ENCODE measurements around the gene EXOC3.
A peak's percentile ranks its signal among the peaks of the same experiment; 100 is the strongest.
"Not testable (repeated sequence)": the region's sequence is repeated elsewhere in the genome, so short reads cannot be mapped to it uniquely, and the experiment has no call there.

Gene EXOC3

DNA sequence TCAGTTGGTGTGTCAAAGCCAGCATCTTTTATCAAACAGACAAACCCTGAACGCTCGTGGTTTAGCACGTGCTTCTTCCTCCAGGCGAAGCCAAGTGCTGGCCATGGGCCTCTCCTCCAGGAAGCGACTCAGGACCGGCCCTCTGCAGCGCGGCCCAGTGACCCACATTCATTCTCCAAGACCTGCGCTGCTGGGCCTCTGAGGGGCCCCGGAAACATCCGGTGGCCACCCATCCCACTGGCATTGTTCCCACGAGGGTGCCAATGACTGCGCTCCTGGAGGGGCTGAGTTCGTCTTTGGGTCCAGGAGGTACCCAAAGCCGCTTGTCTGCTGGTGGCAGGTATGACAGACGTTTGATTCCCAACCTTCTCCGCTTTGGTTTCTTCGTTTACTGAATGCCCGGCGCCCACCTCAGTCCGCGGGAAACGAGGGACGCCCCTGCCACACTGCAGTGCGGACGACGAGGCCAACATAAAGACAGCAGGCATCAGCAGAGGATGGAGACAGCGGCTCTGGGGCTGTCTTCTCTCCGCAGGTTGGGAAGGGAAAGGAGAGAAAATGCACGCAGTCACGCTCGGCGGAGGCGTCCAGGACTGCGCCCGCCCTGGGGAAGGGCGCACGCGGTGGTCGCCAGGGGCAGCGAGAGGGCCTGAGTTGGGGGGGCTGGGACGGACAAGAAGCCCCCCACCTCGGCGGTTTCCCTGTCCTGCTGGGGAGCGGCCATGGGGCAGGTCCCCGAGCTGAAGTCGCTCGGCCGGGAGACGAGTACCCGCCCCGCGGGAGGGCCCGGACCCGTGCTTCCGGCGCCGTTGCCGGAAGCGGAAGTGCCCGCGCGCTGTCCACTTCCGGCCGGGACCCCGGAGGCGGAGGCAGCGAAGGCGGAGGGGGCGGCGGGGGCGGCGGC, at the start of gene EXOC3:
Gene EXOC3 (plus strand): TSS at position 842 of the 904 bp plus-strand sequence. CDS start 3,030 bp downstream, outside the sequence.
- DNase-seq: peak; percentile 53

DNA sequence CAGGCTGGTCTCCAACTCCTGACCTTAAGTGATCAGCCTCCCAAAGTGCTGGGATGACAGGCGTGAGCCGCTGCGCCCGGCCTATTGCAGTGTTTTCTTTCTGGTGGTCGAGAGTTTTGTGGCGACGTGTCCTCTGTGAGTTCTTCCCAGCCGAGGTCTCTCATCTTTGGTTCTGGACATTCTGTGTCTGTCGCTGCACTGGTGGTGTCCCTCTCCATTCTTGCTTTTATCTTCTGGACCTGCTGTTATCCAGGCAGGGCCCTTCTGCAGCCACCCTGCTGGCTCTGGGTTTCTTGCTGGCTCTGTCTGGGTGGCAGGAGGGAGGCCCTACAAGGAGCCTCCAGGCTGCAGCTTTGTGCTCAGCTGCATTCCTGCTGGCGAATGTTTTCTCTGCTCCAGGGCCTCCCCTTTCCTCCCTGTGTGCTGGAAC, 49.1 kb upstream of the EXOC3 start:
- DNase-seq: no peak

DNA sequence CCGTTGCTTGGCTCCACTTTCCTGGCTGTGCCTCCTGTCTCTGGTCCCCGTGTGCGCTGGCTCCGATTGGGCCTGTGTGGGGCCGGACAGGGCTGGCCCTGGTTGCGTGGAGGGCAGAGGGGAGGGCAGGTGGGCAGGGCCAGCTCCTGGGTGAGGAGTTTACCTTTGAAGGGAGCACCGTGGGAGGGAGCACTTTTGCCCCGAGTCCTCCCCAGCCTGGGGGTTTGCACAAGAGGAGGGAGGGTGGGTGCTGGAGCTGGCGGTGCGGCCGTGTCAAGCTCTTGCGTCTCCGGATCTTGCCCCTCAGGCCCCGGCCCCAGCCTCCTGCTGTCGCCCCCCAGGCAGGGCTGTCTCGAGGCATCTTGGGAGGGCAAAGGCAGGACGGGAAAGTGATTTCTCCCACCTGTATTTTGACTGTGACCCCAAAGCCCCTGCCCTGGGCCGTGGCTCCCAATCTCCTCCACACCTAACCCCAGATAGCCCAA, 48.3 kb upstream of the EXOC3 start:
- DNase-seq: no peak

DNA sequence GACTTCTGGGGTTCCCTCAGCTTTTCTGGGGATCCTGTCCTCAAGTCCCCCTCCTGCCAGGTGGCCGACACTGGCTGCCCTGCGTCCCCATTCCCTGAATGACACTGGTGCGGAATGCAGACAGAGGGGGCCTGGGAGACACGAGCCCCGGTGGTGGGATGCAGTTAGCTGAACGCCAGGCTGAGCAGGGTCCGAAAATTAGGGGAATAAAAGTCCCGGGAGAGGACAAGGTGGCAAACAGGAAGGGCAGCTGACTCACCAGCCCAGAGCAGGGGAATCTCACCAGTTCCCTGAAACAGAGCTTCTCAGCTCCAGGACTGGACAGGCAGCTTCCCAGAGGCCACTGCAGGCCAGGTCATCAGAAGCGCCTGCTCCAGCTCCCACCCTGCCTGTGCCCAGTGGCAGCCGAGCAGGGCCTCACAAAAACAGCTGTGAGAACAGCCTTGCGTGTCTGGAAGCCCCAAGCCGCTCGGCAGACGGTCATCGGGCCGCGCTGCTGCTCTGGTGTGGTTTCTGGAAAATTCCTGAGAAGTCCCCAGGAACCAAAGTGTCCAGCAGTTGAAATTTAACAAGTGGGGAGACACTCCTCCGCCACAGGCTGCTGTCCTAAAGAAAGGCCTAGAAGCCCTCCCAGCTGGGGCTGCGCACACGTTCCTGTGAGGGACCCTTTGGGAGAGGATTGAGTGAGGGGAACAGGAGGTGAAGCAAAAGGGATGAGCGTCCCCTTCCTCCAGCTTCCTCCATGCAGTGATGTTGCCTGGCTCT, 47.6 kb upstream of the EXOC3 start:
- no peak for DNase-seq

DNA sequence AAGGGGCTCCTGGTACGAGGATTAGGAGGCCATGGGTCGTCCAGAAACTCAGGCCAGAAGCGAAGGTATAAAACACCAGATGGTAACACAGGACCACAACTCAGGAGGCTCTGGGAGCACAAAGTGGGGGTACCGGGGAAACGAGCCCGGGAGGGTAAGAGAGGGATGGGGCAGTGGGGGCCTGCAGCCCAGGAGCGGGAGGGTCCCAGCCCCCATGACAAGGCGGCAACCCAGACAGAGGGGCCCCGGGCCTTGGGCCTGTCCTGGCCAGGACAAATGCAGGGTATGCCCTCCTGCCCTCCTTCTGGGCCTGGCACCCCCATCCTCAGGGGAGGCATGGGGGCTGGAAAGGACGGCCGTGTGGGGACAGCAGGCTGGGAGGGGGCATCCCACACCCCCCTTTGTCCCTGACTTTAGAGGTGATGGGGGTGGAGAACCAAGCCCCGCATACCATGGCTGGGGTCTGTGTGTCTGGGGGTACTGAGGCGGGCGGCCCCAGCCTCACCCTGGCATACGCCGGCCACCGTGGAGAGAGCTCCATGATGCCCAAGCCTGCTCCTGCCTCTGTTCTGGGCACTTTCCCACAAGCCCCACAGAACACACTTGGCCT, 47.0 kb upstream of the EXOC3 start:
- DNase-seq: no peak

DNA sequence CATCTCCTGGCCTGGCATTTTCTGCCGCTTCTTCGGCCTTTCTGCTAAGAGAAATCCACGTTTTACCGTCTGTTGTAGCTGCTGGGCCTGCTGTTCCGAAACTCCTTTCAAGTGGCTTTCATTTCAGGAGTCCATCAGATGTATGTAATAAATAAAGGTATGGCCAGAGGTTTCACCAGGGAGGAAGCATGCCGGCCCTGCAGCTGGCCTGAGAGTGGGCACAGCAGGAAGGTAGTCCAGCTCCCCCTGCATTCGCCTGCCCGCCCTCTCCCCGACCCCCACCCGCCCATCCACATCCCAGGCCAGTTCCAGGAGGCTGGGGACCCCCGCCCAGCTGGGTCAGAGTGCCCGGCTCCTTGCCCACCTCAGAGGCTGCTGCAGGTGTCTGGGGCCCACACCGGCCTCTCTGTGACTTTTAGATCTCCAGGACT, 46.4 kb upstream of the EXOC3 start:
- DNase-seq: no peak

DNA sequence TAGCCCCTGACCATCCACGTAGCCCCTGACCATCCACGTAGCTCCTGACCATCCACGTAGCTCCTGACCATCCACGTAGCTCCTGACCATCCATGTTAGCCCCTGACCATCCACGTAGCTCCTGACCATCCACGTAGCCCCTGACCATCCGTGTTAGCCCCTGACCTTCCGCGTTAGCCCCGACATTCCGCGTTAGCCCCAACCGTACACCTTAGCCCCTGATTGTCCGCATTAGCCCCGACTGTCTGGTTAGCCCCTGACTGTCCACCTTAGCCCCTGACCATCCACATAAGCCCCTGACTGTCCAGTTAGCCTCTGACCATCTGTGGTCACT, 44.9 kb upstream of the EXOC3 start:
- not testable (repeated sequence) for DNase-seq

DNA sequence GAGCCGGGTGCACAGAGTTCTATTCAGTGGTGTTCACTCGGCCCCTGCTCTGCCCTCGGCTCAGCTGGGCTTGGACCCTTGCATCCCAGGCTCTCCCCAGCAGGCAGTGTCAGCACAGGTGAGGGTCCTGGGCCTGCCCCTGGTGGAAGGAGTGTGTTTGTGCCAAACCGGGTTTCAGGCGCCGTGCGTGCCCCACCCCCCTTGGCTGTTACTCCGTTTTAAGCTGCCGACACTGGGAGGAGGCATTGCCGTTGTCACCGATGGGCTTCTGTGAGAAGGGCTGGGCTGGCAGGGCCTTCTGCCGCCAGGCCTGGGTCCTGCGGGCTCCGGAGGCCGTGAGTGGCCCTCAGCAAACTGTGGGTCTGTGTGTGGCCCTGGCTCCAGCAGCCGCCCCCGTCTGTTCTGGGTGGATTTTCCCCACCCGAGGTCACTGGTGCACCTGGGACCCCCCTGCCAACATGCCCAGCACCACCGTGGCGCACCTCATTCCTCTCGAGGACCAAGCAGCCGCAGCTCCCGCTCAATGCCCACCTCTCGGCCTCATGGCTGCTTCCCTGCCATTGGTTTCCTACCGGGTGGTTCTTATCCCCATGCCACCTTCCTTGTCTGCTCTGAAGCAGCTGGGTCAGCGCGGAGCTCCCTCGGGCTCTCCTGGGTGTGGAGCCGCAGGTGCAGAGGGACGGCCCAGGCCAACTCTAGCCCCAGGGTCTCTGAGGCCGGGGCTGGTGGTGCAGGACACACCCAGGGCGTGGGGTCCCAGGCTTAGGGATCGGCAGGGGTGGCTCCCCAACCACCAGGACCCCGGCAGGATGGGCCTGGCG, 44.3 kb upstream of the EXOC3 start:
- no peak for DNase-seq

DNA sequence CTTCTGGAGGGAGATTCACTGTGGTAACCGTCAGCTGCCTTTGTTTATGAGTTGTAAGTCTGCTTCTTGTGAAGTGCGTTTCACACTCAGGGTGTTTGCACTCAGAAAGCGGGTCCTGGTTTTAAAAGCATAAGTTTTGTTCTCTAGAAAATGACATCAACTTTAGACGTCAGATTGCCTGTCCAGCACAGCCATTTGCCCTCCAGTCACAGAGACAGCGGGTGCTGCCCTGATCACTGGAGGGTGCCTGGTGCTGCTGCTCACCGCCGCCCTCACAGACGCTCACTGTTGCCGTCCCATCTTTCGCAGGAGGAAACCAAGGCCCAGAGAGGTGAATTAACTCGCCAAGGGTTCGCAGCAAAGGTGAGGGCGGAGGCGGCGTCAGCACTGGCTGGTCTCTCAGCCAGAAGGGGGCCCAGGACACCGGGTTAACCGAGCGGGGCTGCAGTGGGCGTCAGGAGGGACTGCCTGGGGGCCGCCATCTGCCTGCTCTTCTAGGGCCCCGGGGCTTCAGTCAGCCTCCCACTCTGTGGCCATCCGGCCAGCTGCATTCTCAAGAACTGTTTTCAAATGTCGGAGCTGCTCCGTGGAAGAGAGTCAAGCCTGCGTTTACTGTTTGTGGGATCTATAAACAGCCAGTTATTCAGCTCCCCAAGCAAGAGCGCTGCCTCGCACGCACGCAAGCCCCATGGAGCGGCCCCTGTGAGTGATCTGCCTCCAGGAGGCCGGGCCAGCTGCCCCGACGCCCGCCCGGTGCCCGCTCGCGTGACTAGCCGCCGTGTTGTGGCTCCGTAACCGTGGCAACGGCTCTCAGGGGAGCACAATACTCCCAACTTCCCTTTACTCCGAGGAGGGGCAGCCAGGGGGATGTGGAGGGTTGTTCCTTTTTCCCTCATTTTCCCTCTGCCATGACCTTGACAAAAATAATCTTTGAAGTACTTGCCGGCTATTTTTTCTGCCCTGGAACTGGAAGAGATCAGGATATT, 43.4 kb upstream of the EXOC3 start:
- no peak for DNase-seq

DNA sequence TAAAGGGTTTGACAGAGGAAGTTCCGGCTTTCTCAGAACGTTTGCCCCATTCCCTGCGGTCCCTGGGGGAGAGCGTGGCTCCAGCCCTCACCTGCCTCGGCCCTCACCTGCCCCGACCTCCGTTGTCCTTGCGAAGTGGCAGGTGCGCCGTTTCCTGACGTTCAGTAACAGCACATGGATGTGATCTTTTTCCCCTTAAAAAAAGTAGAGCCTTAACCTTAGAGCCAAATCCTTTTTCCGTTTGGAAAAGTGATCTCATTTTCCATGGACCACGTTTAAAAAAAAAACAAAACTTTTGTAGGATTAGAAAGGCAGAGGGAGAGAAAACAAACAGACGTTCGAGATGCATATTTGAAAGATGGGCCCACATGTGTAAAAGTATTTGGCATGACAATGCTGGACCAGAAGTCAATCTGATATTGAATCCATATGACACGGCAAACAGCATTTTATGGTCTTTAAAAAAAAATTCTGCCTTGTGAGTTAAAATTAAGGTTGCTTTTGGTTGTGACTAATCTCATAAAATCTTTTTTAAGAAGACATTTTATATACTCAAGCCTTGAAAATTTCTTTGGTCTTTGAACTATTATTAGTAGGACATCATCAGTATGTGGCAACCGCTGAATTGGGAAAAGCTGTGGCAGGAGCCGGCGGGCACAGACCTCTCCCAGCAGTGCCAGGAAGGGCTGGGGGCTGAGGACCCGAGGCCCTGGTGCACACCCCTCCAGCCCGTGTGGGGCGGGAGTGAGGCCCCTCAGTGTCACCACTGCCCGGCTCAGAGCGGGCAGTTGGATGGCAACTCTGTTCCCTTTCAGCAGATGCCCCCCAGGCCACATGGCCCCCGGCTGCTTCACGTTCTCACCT, 42.5 kb upstream of the EXOC3 start:
- no peak for DNase-seq

DNA sequence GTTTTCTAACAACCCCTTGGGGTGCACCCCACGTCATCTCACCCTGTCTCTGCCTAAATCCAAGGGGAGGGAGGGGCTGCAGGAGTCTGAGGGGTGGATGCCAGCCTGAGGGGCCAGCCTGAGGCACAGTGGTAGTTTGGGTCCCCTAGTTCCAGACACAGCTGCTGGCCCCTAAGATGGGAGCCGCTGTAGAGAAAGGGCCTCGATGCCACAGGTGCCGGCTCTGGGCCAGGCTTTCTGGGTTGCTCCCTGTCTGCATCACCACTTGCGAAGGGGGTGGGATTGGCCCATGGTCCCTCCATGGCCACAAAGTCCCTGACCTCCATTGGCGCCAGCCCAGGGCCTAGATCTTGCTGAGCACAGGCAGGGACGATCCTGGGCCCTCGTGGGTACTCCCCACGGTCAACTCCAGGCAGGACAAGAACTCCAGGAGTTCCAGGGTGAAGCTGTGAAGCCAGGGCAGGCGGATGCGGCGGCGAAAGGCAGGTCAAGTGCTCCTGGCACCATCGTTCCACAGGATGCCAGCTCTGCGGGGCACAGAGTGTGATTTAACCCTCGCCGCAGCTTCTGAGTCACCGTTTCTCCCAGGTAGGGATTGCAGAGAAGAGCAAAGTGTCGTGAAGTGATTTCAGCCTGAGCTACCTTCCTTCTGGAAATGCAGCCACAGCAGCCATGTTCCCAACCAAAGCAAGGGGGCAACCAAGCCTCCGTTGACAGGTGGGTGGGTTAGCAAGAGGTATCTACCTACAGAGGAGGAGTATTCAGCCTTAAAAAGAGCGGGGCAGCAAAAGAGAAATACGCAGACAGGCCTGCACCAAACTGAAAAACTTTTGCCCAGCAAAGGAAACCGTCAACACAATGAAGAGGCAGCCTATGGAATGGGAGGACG, 41.6 kb upstream of the EXOC3 start:
- no peak for DNase-seq

DNA sequence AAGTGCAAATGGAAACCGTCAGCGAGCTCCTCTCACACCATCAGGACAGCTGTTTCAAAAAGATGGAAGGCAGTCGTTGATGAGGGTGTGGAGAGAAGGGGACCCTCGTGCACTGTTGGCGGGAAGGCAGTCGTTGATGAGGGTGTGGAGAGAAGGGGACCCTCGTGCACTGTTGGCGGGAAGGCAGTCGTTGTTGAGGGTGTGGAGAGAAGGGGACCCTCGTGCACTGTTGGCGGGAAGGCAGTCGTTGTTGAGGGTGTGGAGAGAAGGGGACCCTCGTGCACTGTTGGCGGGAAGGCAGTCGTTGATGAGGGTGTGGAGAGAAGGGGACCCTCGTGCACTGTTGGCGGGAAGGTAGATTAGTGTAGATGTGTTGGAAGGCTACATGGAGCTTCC, 40.8 kb upstream of the EXOC3 start:
- DNase-seq: not testable (repeated sequence)

DNA sequence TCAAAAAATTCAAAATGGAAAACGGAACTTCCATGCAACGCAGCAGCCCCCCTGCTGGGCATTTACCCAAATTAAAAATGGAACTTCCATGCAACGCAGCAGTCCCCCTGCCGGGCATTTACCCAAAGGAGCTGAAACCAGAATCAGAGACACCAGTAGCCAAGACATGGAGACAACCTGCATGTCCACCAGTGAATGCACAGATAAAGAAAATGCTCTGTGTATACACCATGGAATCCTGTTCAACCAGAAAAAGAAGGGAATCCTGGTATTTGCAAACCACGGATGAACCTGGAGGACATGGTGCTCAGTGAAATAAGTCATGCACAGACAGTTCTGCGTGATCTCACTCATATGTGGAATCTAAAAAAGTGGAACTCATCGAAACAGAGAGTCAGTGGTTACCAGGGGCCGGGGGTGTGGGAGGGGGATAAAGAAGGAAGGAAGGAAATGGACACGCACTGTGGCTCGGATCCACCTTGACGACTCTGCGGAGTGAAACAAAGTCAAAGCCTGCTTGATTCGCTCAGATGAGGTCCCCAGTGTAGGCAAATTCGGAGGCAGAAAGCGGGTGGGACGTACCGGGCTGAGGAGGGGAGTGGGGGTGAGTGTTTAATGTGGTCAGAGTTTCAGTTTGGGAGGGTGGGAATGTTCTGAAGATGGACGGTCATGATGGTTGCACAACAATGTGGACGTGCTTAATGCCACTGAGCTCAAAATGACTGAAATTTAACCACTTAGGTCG, 40.2 kb upstream of the EXOC3 start:
- DNase-seq: no peak

DNA sequence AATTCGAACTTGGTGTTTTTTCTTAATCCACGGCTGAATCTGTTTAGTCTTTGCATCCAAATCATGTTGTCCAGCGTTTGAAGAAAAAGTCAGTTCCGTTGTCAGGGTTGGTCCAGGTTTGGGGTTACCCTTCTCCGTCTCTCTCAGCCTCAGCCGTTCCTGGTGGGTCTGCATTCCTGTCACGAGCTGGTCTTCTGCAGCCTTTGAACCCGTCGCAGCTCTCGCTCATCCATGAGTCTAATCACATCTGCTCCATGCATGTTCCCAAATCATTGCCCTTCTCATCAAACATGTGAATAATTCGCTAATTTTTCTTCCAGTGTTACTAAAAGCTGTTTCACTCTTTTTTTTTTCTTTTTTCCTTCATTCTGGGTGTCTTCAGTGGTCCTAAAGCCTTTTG, 39.0 kb upstream of the EXOC3 start:
- no peak for DNase-seq

DNA sequence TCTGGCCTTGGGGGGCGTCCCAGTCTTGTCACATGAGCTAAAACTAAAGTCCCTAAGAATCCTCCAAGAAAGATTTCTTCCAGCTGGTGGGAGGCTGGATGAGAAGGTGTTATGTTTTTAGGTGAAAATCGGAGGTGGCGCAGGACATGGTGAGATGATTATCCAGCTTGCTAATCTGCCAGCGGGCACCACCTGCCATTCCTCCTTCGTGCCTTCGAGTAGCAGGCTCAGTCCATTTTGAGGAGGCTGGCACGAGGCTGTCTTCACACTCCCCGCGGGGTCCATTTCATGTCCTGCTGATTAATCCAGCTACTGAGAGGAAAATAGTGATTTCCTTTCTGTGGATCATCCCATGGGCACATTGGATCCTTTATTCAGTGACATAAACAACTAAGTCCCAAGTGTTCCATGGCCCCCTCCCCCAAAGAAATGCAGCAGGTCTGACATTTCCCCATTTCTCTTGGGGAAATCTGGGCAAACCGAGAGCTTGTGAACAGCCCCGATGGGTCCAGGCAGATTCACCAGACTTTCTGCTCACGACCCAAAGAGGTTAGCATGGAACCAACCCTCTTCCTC, 38.2 kb upstream of the EXOC3 start:
- no peak for DNase-seq

DNA sequence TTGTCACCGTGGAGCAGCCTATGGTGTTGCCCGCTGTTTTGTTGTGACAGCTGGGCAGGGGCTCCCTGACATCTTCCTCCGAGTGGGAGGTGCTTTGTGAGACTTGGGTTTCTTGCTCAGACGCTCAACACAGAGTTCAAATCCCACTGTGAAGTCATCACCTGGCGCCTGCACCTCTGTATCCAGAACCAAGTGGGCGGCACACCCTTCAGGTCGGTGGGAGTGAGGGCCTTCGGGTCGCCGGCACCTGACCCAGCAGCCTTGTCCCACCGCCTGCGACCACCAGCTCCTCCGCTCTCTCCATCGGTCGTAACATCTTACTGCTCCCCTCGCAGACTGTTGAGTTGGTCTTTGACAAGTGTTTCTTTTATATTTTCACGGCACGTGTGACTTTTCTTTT, 37.6 kb upstream of the EXOC3 start:
- no peak for DNase-seq

DNA sequence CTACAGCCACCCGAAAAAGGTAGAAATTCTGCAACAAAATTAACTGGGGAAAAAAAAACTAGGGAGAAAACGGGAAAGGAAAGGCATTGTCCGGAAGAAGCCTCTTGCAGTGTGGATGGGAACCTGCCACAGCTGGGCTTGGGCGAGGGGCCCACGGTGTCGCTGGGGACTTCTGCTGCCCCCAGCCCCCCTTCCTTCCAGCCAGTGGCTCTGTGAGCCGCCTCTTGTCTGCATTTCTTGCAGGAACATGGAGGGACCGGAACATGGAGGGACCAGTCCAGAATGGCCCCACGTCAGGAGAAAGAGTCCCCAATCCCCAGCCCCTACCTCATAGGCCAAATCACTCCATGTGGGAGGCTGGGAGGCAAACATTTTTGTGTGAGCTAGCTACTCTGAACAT, 36.9 kb upstream of the EXOC3 start:
- DNase-seq: no peak

DNA sequence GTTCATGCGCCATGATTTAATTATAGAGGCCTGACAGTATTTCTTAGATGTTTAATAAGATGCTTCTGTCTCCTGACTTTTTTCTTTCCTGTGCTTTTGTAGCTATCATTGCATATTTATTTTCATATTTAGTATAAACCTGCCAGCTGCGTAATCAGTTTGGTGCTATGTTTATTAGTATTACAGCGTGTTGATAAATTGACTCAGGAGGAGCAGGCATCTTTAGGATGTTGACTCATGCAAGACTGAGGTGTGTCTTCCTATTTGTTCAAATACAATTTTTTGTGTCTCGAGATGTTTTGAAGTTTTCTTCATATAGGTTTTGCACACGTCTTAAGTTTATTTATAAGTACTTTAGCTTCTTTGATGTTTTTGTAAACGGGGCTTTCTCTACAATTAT, 35.9 kb upstream of the EXOC3 start:
- no peak for DNase-seq

Data from NCI-H446 treated with DMSO at 0.1 percent for 48 hours (cell line).